GM21526 (cell line): ENCODE results near the gene TCP11L2.

Source experiments
- ATAC-seq: cut with Tn5 transposase; IDR thresholded peaks from one replicate; pipeline ENCODE4 v1.9.1; 2021; ENCODE audit warnings: moderate library complexity; ENCODE audit not compliant: unreplicated experiment, low FRiP score

The TCP11L2 gene

DNA sequence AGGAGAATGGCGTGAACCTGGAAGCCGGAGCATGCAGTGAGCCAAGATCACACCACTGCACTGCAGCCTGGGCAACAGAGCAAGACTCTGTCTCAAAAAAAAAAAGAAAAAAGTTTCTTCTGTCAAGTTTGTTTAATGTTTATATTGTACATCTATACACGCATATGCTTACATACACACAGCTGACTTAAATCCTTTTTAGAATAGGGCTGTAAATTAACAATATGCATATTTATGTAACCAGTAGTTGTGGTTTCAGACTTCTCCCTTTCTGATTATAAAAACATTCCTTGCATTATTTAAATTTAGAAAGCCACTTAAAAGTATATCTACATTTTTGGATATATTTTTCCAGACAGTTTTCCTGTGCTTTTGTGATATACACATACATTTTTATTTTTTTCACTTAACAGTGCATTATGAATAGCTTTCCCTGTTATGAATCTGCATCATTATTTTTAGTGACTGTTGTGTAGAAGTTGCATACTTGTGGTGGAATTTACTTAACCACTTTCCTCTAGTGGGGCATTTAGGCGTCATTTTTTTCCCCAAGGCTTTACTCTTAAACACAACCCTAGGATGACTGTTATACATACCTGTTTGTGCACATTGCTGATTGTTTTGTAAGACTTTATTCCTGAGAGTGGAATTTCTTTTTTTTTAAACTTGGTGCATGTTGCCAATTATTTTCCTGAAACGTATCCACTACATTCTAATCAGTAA, 84.4 kb downstream of the TCP11L2 start:
- ATAC-seq: no peak

DNA sequence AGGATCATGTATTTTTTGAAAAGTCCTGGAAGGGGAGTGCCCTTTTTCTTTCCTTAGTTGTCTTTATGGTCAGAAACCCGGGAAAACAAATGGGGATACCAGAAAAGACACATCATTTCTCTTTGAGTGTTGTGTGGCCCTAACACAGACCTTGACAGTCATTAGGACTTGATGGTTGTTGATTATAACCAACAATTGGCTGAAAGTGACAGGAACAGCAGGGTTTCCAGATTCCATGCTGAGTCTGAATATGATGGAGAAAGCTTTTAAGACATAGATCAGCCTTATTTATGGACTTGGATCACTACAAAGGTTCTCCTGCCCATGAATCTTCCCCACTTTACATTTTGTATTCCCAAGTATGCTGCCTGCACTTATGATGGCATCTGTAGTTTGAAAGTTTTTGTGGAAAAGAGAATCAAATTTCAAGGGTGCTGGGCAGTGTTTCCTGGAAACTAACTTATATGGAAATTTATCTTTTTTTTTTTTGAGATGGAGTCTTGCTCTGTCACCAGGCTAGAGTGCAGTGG, 85.4 kb downstream of the TCP11L2 start:
- no peak for ATAC-seq

DNA sequence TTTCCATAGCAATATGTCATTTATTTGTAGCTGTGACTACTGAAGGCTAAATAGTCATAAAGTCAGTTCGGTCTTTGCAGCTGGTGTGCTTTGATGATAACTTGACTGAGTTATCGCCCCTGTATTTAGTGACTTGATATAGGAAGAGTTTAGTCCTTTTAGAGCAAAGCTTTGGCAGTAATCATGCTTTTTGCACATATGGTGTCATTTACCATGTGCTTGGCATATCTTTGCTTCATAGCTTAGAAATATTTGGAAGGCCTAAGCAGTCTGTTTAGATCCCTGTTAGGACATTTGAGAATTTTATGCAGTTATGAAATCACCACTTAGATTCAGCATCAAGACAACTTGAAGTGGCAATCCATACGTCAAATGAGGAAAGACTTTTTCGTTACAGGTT, 86.6 kb downstream of the TCP11L2 start:
- no peak for ATAC-seq

DNA sequence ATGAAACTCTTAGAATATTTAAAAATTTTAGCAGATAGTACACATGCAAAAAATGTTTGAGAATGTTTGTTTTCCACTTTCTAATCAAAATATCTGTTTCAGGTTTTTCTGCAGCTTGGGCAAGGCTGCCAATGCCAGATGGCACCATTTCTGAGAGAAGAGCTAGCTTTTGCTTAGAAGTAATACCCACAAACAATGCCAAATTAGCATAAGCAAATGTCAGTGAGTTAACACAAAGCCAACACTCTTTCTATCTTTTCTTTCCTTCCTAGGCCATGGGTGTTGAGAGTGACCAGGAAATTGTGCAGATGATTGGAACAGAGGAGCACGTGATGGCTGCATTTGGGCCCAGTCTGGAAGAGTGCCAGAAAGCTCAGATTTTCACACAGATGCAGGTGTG, 90.2 kb downstream of the TCP11L2 start:
- no peak for ATAC-seq
